SK-N-MC (cell line): ENCODE measurements around the gene DPYSL4.

Experiments used
- EZH2 ChIP-seq: fragments of 200-600 bp; sonication (generic); IDR thresholded peaks from one replicate; pipeline ENCODE4 v1.6.1; 2017; ENCODE audit warnings: antibody characterized with exemption
- FOXP2 ChIP-seq: optimal IDR thresholded peaks from 2 replicates; pipeline ENCODE3; 2011; ENCODE audit warnings: mild to moderate bottlenecking, moderate library complexity; ENCODE audit not compliant: insufficient read depth; ENCODE audit errors: extremely low read length, control extremely low read depth
- POLR2AphosphoS5 ChIP-seq: IDR thresholded peaks from 2 replicates; pipeline ENCODE4 v1.6.1; 2012; ENCODE audit warnings: mild to moderate bottlenecking, low read depth, low read length, borderline replicate concordance

GRCh38 chr10:132182591-132182990 lies 4.2 kb upstream of the DPYSL4 start:
- TF ChIP-seq EZH2 (no peak), POLR2AphosphoS5 (no peak), FOXP2 (no peak)
